MCF 10A (cell line): ENCODE data around the gene OLA1. TPM values are rescaled to one million over a fixed set of nuclear protein-coding genes. Genes with fewer than 3 reads are reported as not detected.

ENCODE experiments used
- BruUV-seq: library from RNA; stranded (reverse); fragments of 400-500 nt; replicated peaks from 2 replicates; lab custom pipeline; 2021; lab: Mats Ljungman, UMichigan
- CTCF ChIA-PET: fragments of 300-600 bp; sonication (Branson Sonifier 250); formaldehyde crosslinking; extraction: SDS; loops from one replicate; lab custom pipeline; 2021; ENCODE audit warnings: antibody characterized with exemption, inconsistent platforms; lab: Yijun Ruan, JAX
- POLR2A ChIA-PET: fragments of 300-600, 350-650 bp; sonication (Branson Sonifier 250); formaldehyde crosslinking; extraction: SDS; loops from one replicate; lab custom pipeline; 2020; ENCODE audit warnings: antibody characterized with exemption, inconsistent platforms; lab: Yijun Ruan, JAX
- DNase-seq: peaks from one replicate; pipeline ENCODE4 v3.0.0-alpha.2; 2018; ENCODE audit not compliant: unreplicated experiment
- H3K27ac Mint-ChIP-seq: one replicate; pipeline ENCODE4 v1.8.0; 2022; ENCODE audit warnings: mild to moderate bottlenecking, low read depth, mixed read lengths; ENCODE audit not compliant: unreplicated experiment
- H3K27me3 Mint-ChIP-seq: one replicate; pipeline ENCODE4 v1.8.0; 2022; ENCODE audit warnings: mixed read lengths; ENCODE audit not compliant: insufficient read depth, unreplicated experiment
- H3K36me3 Mint-ChIP-seq: one replicate; pipeline ENCODE4 v1.8.0; 2022; ENCODE audit warnings: mild to moderate bottlenecking, moderate library complexity, mixed read lengths; ENCODE audit not compliant: insufficient read depth, unreplicated experiment
- H3K4me1 Mint-ChIP-seq: one replicate; pipeline ENCODE4 v1.8.0; 2022; ENCODE audit warnings: mixed read lengths; ENCODE audit not compliant: insufficient read depth, unreplicated experiment
- H3K4me3 Mint-ChIP-seq: one replicate; pipeline ENCODE4 v1.8.0; 2022; ENCODE audit warnings: mild to moderate bottlenecking, moderate library complexity, mixed read lengths; ENCODE audit not compliant: unreplicated experiment
- H3K9me3 Mint-ChIP-seq: one replicate; pipeline ENCODE4 v1.8.0; 2022; ENCODE audit warnings: mixed read lengths; ENCODE audit not compliant: unreplicated experiment
- CTCF ChIP-seq: fragments of 200-600 bp; IDR thresholded peaks from one replicate; pipeline ENCODE4 v1.8.0; 2022; ENCODE audit warnings: antibody characterized with exemption, mild to moderate bottlenecking; ENCODE audit not compliant: unreplicated experiment
- intact Hi-C: fragments of 100-400 bp; cut with micrococcal nuclease; formaldehyde crosslinking; loops from 2 replicates; pipeline ENCODE4 v1.14.1; 2022
- total RNA-seq: library from RNA; stranded (reverse); gene quantifications from 2 replicates; pipeline ENCODE4 v1.2.3, GENCODE V29; 2022

Gene OLA1
- total RNA-seq, 1 experiment from 2014 or later, result 224 TPM

- H3K36me3 Mint-ChIP-seq, result no peaks in the 10 kb centered on the region
- peak overlapping the region; percentile 80 for H3K27ac Mint-ChIP-seq
- peak; percentile 90 for DNase-seq
- no peak for TF ChIP-seq CTCF
- no peaks in the 10 kb centered on the region for H3K9me3 Mint-ChIP-seq
- H3K4me1 Mint-ChIP-seq, result peaks cover 35% of the 10 kb centered on the region
- ChIA-PET CTCF (interaction anchor here (0.6 to 1.8 kb wide), 13 partner anchors 11 to 640 kb away, joined by 3 to 9 read pairs (median 3); no protein-coding TSS in a partner anchor), POLR2A (interaction anchor here (0.7 to 2.6 kb wide), 18 partner anchors 12 to 384 kb away, joined by 3 to 14 read pairs (median 6); partner anchors contain the start of gene OLA1)
- no peaks in the 10 kb centered on the region for H3K27me3 Mint-ChIP-seq
- peak overlapping the region; percentile 5 for H3K4me3 Mint-ChIP-seq
- intact Hi-C loops, result loop anchor here (5.0 kb wide), 1 partner anchor 154 kb away; no protein-coding TSS in a partner anchor
- BruUV-seq, result no TSS peak
These were observed 212.2 kb downstream of the OLA1 start for GRCh38 chr2:174035981-174036742.

- Mint-ChIP-seq H3K4me3 (no peak overlapping the region), H3K9me3 (no peaks in the 10 kb centered on the region), H3K4me1 (peaks cover 37% of the 10 kb centered on the region), H3K27me3 (no peaks in the 10 kb centered on the region), H3K36me3 (no peaks in the 10 kb centered on the region), H3K27ac (no peak overlapping the region)
- CTCF ChIA-PET, result interaction anchor here (0.6 to 1.8 kb wide), 9 partner anchors 10 to 454 kb away, joined by 3 to 9 read pairs (median 3); no protein-coding TSS in a partner anchor
- no TSS peak for BruUV-seq
- no peak for TF ChIP-seq CTCF
- DNase-seq, result no peak
- POLR2A ChIA-PET, result interaction anchor here (0.7 to 2.6 kb wide), 7 partner anchors 17 to 213 kb away, joined by 3 to 14 read pairs (median 8); partner anchors contain the start of gene OLA1
- intact Hi-C loops, result loop anchor here (5.0 kb wide), 1 partner anchor 153 kb away; no protein-coding TSS in a partner anchor
These were observed 213.2 kb downstream of the OLA1 start for GRCh38 chr2:174035117-174035635.

GRCh38 chr2:174033163-174033550 lies 215.2 kb downstream of the OLA1 start:
- ChIA-PET CTCF (interaction anchor here (1.6 kb wide), 1 partner anchor 8 kb away, joined by 3 read pairs; no protein-coding TSS in a partner anchor), POLR2A (interaction anchor here (0.7 kb wide), 1 partner anchor 268 kb away, joined by 3 read pairs; no protein-coding TSS in a partner anchor)
- Mint-ChIP-seq H3K4me1 (peaks cover 29% of the 10 kb centered on the region), H3K27ac (peak overlapping the region; percentile 40), H3K36me3 (no peaks in the 10 kb centered on the region), H3K27me3 (no peaks in the 10 kb centered on the region), H3K9me3 (no peaks in the 10 kb centered on the region), H3K4me3 (no peak overlapping the region)
- no peak for TF ChIP-seq CTCF
- no TSS peak for BruUV-seq
- DNase-seq, result no peak
- intact Hi-C loops, result no loop called here

- no TSS peak for BruUV-seq
- TF ChIP-seq CTCF, result no peak
- Mint-ChIP-seq H3K27ac (peak overlapping the region; percentile 47), H3K36me3 (no peaks in the 10 kb centered on the region), H3K4me1 (peaks cover 24% of the 10 kb centered on the region), H3K9me3 (no peaks in the 10 kb centered on the region), H3K4me3 (no peak overlapping the region), H3K27me3 (no peaks in the 10 kb centered on the region)
- no peak for DNase-seq
- intact Hi-C loops, result no loop called here
- POLR2A ChIA-PET, result interaction anchor here (0.6 to 1.5 kb wide), 9 partner anchors 16 to 69 kb away, joined by 3 to 9 read pairs (median 4); no protein-coding TSS in a partner anchor
- CTCF ChIA-PET, result interaction anchor here (0.8 kb wide), 1 partner anchor 24 kb away, joined by 4 read pairs; no protein-coding TSS in a partner anchor
These were observed 217.1 kb downstream of the OLA1 start for GRCh38 chr2:174031226-174031625.
